Measurements from ENCODE around the gene ZBTB2. TPM values are rescaled to one million over a fixed set of nuclear protein-coding genes. Genes with fewer than 3 reads are reported as not detected.

The ZBTB2 gene
- total RNA-seq, 1 experiment from 2014 or later, result 31.4 TPM

DNA sequence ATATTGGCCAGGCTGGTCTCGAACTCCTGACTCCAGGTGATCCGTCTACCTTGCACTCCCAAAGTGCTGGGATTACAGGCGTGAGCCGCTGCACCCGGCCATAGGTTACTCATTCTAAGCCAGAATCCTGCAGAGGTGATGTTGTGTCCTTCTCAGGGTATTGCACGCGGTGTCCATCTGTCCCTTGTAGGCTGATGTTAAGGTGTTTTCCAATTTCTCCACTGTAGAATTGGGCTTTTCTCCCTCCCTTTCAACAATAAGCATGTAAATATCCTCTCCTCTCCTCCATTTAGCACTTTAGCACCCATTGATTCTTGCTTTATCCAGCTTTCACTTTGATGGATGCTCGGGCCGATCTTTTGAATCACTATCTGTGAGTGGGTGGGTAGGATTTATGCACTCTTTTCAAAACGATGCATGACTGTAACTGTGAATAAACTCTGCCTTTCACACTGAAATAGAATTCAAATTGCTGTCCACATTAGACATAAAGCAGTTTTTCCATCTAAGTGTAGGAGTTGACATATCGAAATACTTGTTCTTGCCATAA is 52.6 kb downstream of the ZBTB2 start:
- no peak overlapping the region for H3K23ac ChIP-seq (ENCODE audit: insufficient read length, low read depth, low read length)
- H4K20me1 ChIP-seq (ENCODE audit: control insufficient read depth, insufficient read depth, insufficient read length), result no peaks in the 10 kb centered on the region
- no peak overlapping the region for H3K27ac Mint-ChIP-seq

More for the DNA sequence above, 52.6 kb downstream of the ZBTB2 start:
- no peak overlapping the region for H3T11ph ChIP-seq (ENCODE audit: low read length)
- no peak overlapping the region for H4K5ac ChIP-seq (ENCODE audit: insufficient read length, low read depth, low read length)
- H4K91ac ChIP-seq (ENCODE audit: insufficient read length, low read depth, low read length), result no peak overlapping the region
- no peak overlapping the region for H3K56ac ChIP-seq (ENCODE audit: insufficient read length, low read depth, low read length)
- no peaks in the 10 kb centered on the region for H3K79me2 ChIP-seq (ENCODE audit: insufficient read depth, low read length)
- H3K4ac ChIP-seq (ENCODE audit: low read depth, low read length), result no peak overlapping the region
- H3K14ac ChIP-seq (ENCODE audit: insufficient read depth, low read length), result no peak overlapping the region
- H3K4me2 ChIP-seq (ENCODE audit: insufficient read depth, insufficient read length, low read length), result no peak overlapping the region
- no CpG with 5 or more reads among the region's 11 CpGs for WGBS (ENCODE audit: extremely low coverage, insufficient read length, low lambda C conversion rate)
- no peak overlapping the region for H3K27ac ChIP-seq (ENCODE audit: insufficient read length, low read depth, low read length)
- H2BK15ac ChIP-seq (ENCODE audit: low read depth, low read length), result no peak overlapping the region
- no peaks in the 10 kb centered on the region for H3K9me3 ChIP-seq (ENCODE audit: control insufficient read depth, low read depth, low read length)
- H2AFZ ChIP-seq (ENCODE audit: low read length), result no peak overlapping the region
- H2AK5ac ChIP-seq (ENCODE audit: insufficient read length, low read length), result no peak overlapping the region
- no peaks in the 10 kb centered on the region for H3K23me2 ChIP-seq (ENCODE audit: insufficient read length, low read depth, low read length, poor library complexity, severe bottlenecking)
- H3K4me1 ChIP-seq (ENCODE audit: insufficient read depth, low read length), result no peaks in the 10 kb centered on the region
- H3K79me1 ChIP-seq (ENCODE audit: insufficient read depth, low read depth, low read length, poor library complexity, severe bottlenecking), result no peaks in the 10 kb centered on the region
- Mint-ChIP-seq H3K9me3 (no peaks in the 10 kb centered on the region; a peak in 1 of 5 replicates), H3K4me1 (peaks cover 0 to 4% of the 10 kb centered on the region in 2 experiments; a peak in 1 of 4 replicates), H3K4me3 (no peak overlapping the region), H3K27me3 (ENCODE audit: low read depth) (no peaks in the 10 kb centered on the region), H3K36me3 (ENCODE audit: insufficient read depth in 1 of 3, low read depth in 3 of 3) (peaks cover 0 to 7% (median 0%) of the 10 kb centered on the region in 3 experiments; a peak in 4 of 7 replicates)
- no peak overlapping the region for H2BK20ac ChIP-seq (ENCODE audit: low read depth, low read length, poor library complexity, severe bottlenecking)
- no peak overlapping the region for H2BK5ac ChIP-seq (ENCODE audit: insufficient read length, low read length)
- no peak overlapping the region for H4K8ac ChIP-seq (replicated peaks; ENCODE audit: insufficient read length, low read depth, low read length)
- H3K27me3 ChIP-seq (ENCODE audit: insufficient read depth, low read length), result no peaks in the 10 kb centered on the region
- no peak for TF ChIP-seq CTCF (conservative IDR thresholded peaks at IDR 0.05)
- no peak for DNase-seq
- H2BK12ac ChIP-seq (ENCODE audit: insufficient read length, low read depth, low read length), result no peak overlapping the region
- H2BK120ac ChIP-seq (ENCODE audit: low read depth, low read length, poor library complexity, severe bottlenecking), result no peak overlapping the region
- no peak overlapping the region for H3K9ac ChIP-seq (ENCODE audit: extremely low read depth, insufficient read length, low read length)
- no peak overlapping the region for H3K18ac ChIP-seq (ENCODE audit: insufficient read length, low read depth, low read length)
